ENCODE measurements around the gene GYPE.
"Not testable (repeated sequence)": the region's sequence is repeated elsewhere in the genome, so short reads cannot be mapped to it uniquely, and the experiment has no call there.

Gene GYPE

DNA sequence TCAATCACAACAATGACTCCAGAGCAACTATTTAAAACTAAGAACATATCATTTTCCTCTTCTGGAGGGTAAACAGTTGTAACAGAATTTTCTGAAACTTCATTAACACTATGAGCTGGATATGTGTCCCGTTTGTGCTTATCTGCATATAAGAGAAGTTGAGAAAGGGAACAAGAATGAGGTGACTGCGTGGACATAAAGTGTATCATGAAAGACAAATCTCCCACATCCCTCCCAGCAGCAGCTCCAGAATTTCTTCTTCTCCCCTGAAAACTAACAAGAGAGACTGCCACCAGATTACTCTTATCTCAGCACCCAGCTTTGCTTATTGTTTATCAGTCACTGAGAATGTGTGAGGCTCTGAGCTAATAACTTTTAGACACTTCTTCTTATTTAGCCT, 25.8 kb downstream of the GYPE start:
- DNase-seq; in situ Hi-C loops (cut with HindIII; ENCODE audit: low pct_ligation_motif_present, low pct_unique_long_range_greater_than_20kb, low sequenced_read_pairs): not testable (repeated sequence)

GRCh38 chr4:143875357-143875756, 30.0 kb downstream of the GYPE start:
- DNase-seq; in situ Hi-C loops (cut with HindIII; ENCODE audit: low pct_ligation_motif_present, low pct_unique_long_range_greater_than_20kb, low sequenced_read_pairs): not testable (repeated sequence)

DNA sequence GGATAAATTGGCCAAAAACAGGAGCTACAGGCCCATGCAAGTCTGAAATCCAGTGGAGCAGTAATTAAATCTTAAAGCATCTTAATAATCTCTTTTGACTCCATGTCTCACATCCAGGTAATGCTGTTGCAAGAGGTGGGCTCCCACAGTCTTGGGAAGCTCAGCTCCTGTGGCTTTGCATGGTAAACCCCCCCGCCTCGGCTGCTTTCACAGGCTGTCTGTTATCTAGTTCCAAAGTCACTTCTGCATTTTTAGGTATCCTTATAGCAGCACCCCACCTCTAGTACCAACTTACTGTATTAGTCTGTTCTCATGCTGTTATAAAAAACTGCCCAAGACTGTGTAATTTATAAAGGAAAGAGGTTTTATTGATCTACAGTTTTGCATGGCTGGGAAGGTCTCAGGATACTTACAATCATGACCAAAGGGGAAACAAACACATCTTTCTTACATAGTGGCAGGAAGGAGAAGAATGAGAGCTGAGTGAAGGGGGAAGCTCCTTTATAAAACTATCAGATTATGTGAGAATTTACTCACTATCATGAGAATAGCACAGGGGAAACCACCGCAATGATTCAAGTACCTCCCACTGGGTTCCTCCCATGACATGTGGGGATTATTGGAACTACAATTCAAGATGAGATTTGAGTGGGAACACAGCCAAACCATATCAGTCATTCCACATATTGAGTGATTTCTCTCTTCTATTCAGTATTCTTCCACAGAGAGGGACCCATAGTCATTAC, 34.7 kb downstream of the GYPE start:
- DNase-seq; in situ Hi-C loops (cut with HindIII; ENCODE audit: low pct_ligation_motif_present, low pct_unique_long_range_greater_than_20kb, low sequenced_read_pairs): not testable (repeated sequence)

DNA sequence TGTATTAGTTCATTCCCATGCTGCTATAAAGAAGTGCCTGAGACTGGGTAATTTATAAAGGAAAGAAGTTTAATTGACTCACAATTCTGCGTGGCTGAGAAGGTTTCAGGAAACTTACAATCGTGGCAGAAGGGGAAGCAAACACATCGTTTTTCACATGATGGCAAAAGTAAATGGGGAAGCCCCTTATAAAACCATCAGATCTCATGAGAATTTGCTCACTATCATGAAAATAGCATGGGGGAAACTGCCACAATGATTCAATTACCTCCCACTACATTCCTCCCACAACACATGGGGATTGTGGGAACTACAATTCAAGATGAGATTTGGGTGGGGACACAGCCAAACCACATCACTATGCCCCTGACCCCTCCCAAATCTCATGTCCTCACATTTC, 35.4 kb downstream of the GYPE start:
- in situ Hi-C loops (cut with HindIII; ENCODE audit: low pct_ligation_motif_present, low pct_unique_long_range_greater_than_20kb, low sequenced_read_pairs); DNase-seq: not testable (repeated sequence)

- in situ Hi-C loops (cut with HindIII; ENCODE audit: low pct_ligation_motif_present, low pct_unique_long_range_greater_than_20kb, low sequenced_read_pairs): not testable (repeated sequence)
Observed at GRCh38 chr4:143862716-143863115, 42.6 kb downstream of the GYPE start.

DNA sequence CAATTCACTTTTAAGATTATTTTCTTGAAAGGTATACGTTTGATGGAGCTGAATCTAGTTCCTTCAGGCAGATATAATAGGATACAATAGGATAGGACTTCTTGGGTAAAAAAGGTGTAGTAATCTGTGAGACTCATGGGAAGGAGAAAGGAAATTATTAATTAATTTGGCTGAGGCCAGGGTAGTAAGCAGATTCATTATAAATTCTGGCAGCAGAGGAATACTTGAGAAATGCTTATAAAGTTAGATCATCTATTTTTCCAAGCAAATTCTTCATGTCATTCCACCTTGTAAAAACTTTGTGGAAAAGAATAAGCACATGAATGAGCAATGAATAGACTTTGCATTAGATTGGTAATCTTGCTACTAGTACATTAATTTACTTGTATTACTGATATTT, 46.9 kb downstream of the GYPE start:
- in situ Hi-C loops (cut with HindIII; ENCODE audit: low pct_ligation_motif_present, low pct_unique_long_range_greater_than_20kb, low sequenced_read_pairs): no loop called here
- no peak for DNase-seq

More at GRCh38 chr4:143862716-143863115, 42.6 kb downstream of the GYPE start:
- not testable (repeated sequence) for DNase-seq

DNA sequence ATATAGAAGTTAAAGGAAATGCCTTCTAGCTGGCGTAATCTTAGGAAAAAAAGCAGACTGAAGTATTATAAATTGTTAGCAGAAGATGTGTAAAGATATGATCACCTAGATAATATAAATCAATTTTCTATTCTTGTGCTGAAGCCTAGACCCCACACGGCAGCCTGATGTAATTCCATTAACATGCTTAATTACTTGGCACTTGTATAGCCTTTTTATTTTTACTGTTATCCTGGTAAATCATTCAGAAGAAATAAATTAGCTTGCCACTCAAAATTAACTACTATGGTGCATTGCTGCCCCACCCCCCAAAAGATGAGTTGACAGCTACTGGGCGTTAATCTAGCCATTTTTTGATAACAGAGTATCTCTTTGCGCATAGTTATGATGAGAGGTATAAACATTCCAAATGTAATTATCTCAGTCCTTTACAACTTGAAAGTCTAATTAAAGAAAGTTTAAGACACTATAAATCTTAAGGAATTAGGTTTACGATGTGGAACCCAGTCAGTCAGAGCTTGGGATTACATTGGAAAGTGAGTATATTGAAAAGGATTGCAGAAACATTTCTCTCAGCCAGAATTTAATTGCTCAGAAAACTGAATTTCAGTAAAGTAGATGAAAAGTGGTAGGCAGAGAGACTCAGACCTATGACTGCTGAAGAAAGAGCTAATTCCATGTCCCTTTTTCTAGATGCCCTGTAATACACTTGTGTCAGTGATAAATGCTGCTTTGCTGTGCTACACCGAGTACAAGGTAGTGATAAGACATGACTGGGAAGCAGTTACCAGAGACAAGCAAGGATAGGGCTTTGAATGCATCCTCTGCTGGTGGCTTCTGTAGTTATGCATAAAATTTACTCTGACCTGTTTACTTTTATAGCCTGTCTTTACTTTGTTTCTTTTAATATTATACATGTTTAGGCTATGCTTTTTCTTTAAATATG, 47.7 kb downstream of the GYPE start:
- in situ Hi-C loops (cut with HindIII; ENCODE audit: low pct_ligation_motif_present, low pct_unique_long_range_greater_than_20kb, low sequenced_read_pairs); DNase-seq: not testable (repeated sequence)

- in situ Hi-C loops (cut with HindIII; ENCODE audit: low pct_ligation_motif_present, low pct_unique_long_range_greater_than_20kb, low sequenced_read_pairs); DNase-seq: not testable (repeated sequence)
Observed at GRCh38 chr4:143856017-143856557, 49.3 kb downstream of the GYPE start.

DNA sequence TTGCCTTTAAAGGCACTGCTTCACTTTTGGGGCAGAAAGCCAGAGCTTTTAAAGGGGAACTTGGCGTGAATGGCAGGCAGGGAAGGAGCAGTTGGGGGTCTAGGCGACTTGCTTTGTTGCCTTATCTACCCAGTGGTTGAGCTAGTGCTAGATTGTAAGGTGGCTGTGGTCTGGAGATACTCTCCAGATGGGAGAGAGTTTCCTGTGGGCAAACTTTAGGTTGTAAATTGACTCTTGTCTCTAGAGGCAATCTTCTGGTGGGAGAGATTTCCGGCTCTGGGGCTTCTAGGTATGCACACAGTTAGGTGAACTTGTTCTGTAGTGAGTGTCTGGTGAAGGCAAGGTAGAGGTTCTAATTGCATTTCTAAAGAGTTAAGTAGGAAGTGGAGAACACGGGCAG, 50.7 kb downstream of the GYPE start:
- DNase-seq; in situ Hi-C loops (cut with HindIII; ENCODE audit: low pct_ligation_motif_present, low pct_unique_long_range_greater_than_20kb, low sequenced_read_pairs): not testable (repeated sequence)

DNA sequence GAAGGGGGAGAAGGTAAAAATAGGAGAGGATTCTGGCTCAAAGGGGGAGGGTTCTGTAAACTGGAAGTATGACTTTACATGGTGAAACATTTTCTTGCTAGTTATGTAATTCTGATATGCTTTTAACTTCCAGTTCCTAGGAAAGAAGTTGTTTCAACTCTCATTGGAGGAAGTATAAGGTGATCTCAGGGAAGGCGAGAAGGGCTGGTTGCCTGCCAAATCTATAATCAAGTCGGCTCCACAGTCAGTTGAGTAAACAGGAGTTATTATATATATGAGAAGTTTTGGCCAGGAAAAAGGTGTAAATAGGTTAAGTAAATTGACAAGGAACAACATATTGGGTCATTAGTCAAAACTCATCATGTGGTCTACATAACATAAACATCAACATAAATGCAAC, 56.1 kb downstream of the GYPE start:
- DNase-seq; in situ Hi-C loops (cut with HindIII; ENCODE audit: low pct_ligation_motif_present, low pct_unique_long_range_greater_than_20kb, low sequenced_read_pairs): not testable (repeated sequence)

DNA sequence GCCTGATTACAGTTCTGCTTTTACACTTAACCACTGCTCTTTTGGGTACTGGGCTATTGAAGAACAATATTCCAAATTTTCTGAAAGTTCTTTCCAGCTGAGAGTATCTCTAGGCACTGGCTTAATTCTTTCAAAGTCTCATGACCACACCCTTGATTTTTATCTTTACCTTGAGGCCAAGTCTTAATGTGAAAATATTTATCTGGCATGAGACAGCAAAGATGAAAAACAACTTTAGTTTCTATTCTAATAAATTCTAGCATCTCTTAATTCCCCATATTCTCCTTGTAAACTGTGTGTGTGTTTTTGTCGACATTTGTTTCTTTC, 61.9 kb downstream of the GYPE start:
- DNase-seq; in situ Hi-C loops (cut with HindIII; ENCODE audit: low pct_ligation_motif_present, low pct_unique_long_range_greater_than_20kb, low sequenced_read_pairs): not testable (repeated sequence)

GRCh38 chr4:143842624-143843505, 62.5 kb downstream of the GYPE start:
- in situ Hi-C loops (cut with HindIII; ENCODE audit: low pct_ligation_motif_present, low pct_unique_long_range_greater_than_20kb, low sequenced_read_pairs): not testable (repeated sequence)

GRCh38 chr4:143839413-143839812, 65.9 kb downstream of the GYPE start:
- in situ Hi-C loops (cut with HindIII; ENCODE audit: low pct_ligation_motif_present, low pct_unique_long_range_greater_than_20kb, low sequenced_read_pairs); DNase-seq: not testable (repeated sequence)

More at GRCh38 chr4:143842624-143843505, 62.5 kb downstream of the GYPE start:
- not testable (repeated sequence) for DNase-seq

GRCh38 chr4:143834196-143834595, 71.2 kb downstream of the GYPE start:
- in situ Hi-C loops (cut with HindIII; ENCODE audit: low pct_ligation_motif_present, low pct_unique_long_range_greater_than_20kb, low sequenced_read_pairs); DNase-seq: not testable (repeated sequence)

- DNase-seq; in situ Hi-C loops (cut with HindIII; ENCODE audit: low pct_ligation_motif_present, low pct_unique_long_range_greater_than_20kb, low sequenced_read_pairs): not testable (repeated sequence)
Observed at GRCh38 chr4:143833676-143834075, 71.7 kb downstream of the GYPE start.

- in situ Hi-C loops (cut with HindIII; ENCODE audit: low pct_ligation_motif_present, low pct_unique_long_range_greater_than_20kb, low sequenced_read_pairs); DNase-seq: not testable (repeated sequence)
Observed at GRCh38 chr4:143830576-143830975, 74.8 kb downstream of the GYPE start.

- in situ Hi-C loops (cut with HindIII; ENCODE audit: low pct_ligation_motif_present, low pct_unique_long_range_greater_than_20kb, low sequenced_read_pairs); DNase-seq: not testable (repeated sequence)
Observed at GRCh38 chr4:143829239-143829620, 76.1 kb downstream of the GYPE start.

Measured in ACHN (cell line).